HCT116 (cell line): ENCODE data around the gene OASL. TPM values are rescaled to one million over a fixed set of nuclear protein-coding genes. Genes with fewer than 3 reads are reported as not detected.

Source experiments
- ATAC-seq: fragments of 200-7000 bp; cut with Tn5 transposase; 2 replicates; pipeline ENCODE4 v1.9.1; 2020; ENCODE audit warnings: mild to moderate bottlenecking, moderate library complexity
- BruUV-seq: library from RNA; stranded (reverse); fragments of 400-500 nt; replicated peaks from 2 replicates; lab custom pipeline; 2021; lab: Mats Ljungman, UMichigan
- CTCF ChIA-PET: fragments of 300-600 bp; sonication (Branson Sonifier 250); formaldehyde crosslinking; loops from one replicate; lab custom pipeline; 2021; ENCODE audit warnings: antibody characterized with exemption; lab: Charles Lee
- POLR2A ChIA-PET: fragments of 300-600, 350-600 bp; sonication (Branson Sonifier 250); formaldehyde crosslinking; loops from one replicate; lab custom pipeline; 2021; ENCODE audit warnings: antibody characterized with exemption; lab: Charles Lee
- RAD21 ChIA-PET, 2 experiments: fragments of 300-600 bp; sonication (Branson Sonifier 250); formaldehyde crosslinking; loops; one replicate each; lab custom pipeline; 2023; ENCODE audit warnings: low total read pairs in 2 of 2; ENCODE audit not compliant: uncharacterized antibody in 2 of 2, unreplicated experiment in 2 of 2, low non-redundant PET in 1 of 2; lab: Charles Lee
- DNase-seq: peaks from one replicate; pipeline ENCODE4 v3.0.0-alpha.2; 2010; ENCODE audit warnings: low read depth, low spot score
- H2AFZ ChIP-seq: fragments of 200-600 bp; shearing (Covaris generic), sonication (generic); 2 replicates; pipeline ENCODE4 v1.6.1; 2017; ENCODE audit warnings: low read depth, mixed run types, mixed read lengths, antibody characterized with exemption, low read length; ENCODE audit not compliant: poor library complexity, severe bottlenecking
- H3K27ac ChIP-seq: 2 replicates; pipeline ENCODE4 v1.5.1; 2012; ENCODE audit warnings: low read depth, low read length
- H3K27me3 ChIP-seq: fragments of 200-600 bp; sonication (generic); 2 replicates; pipeline ENCODE4 v1.6.1; 2016; ENCODE audit warnings: mixed run types, low read length, mixed read lengths; ENCODE audit not compliant: insufficient read depth
- H3K36me3 ChIP-seq, 2 experiments: fragments of 200-500 bp in 1 of 2; fragments of 200-600 bp in 1 of 2; sonication (Bioruptor generic) in 1 of 2; sonication (generic) in 1 of 2; 2 replicates each; pipeline versions ENCODE4 v1.5.1 to v1.6.1; 2014 to 2016; ENCODE audit warnings: low read length in 2 of 2, inconsistent platforms in 1 of 2, mixed read lengths in 1 of 2, mixed run types in 1 of 2; ENCODE audit not compliant: insufficient read depth in 2 of 2, control insufficient read depth in 1 of 2
- H3K4me1 ChIP-seq, 2 experiments: fragments of 200-600 bp in 1 of 2; sonication (generic) in 1 of 2; 2 replicates each; pipeline versions ENCODE4 v1.5.1 to v1.6.1; 2012 to 2017; ENCODE audit warnings: low read length in 2 of 2, inconsistent platforms in 1 of 2, mild to moderate bottlenecking in 1 of 2, mixed read lengths in 1 of 2, mixed run types in 1 of 2, moderate library complexity in 1 of 2; ENCODE audit not compliant: insufficient read depth in 2 of 2, control insufficient read depth in 1 of 2
- H3K4me2 ChIP-seq: fragments of 200-600 bp; sonication (generic); 2 replicates; pipeline ENCODE4 v1.6.1; 2017; ENCODE audit warnings: mixed run types, low read length, mixed read lengths
- H3K4me3 ChIP-seq, 2 experiments: fragments of 200-600 bp in 1 of 2; sonication (generic) in 1 of 2; replicated peaks in 1 of 2; 2 replicates each; pipeline ENCODE4 v1.5.1; 2011 to 2016; ENCODE audit warnings: low read length in 2 of 2, control low read depth in 1 of 2, low read depth in 1 of 2, mild to moderate bottlenecking in 1 of 2, mixed read lengths in 1 of 2, mixed run types in 1 of 2
- H3K79me2 ChIP-seq: fragments of 200-600 bp; sonication (generic); 2 replicates; pipeline ENCODE4 v1.6.1; 2017; ENCODE audit warnings: mild to moderate bottlenecking, mixed run types, low read length, moderate library complexity, mixed read lengths; ENCODE audit not compliant: insufficient read depth
- H3K9ac ChIP-seq: fragments of 200-600 bp; sonication (generic); 2 replicates; pipeline ENCODE4 v1.6.1; 2016; ENCODE audit warnings: low read length, mixed read lengths
- H3K9me2 ChIP-seq: fragments of 200-600 bp; sonication (generic), shearing (Covaris generic); 2 replicates; pipeline ENCODE4 v1.6.1; 2017; ENCODE audit warnings: mixed run types, mild to moderate bottlenecking, moderate library complexity; ENCODE audit not compliant: insufficient read depth
- H3K9me3 ChIP-seq, 2 experiments: fragments of 200-500 bp in 1 of 2; fragments of 200-600 bp in 1 of 2; sonication (Bioruptor generic) in 1 of 2; sonication (generic) in 1 of 2; 2 replicates each; pipeline ENCODE4 v1.6.1; 2014 to 2017; ENCODE audit warnings: low read length in 2 of 2, mixed read lengths in 2 of 2, inconsistent platforms in 1 of 2, low read depth in 1 of 2, mild to moderate bottlenecking in 1 of 2, mixed run types in 1 of 2, moderate library complexity in 1 of 2; ENCODE audit not compliant: control insufficient read depth in 1 of 2, insufficient read depth in 1 of 2
- H4K20me1 ChIP-seq: fragments of 200-600 bp; sonication (generic), shearing (Covaris generic); 2 replicates; pipeline ENCODE4 v1.6.1; 2017; ENCODE audit warnings: mixed run types, mild to moderate bottlenecking, moderate library complexity; ENCODE audit not compliant: insufficient read depth
- ATF3 ChIP-seq: IDR thresholded peaks from 2 replicates; pipeline ENCODE4 v1.6.1; 2012
- CBX3 ChIP-seq: IDR thresholded peaks from 2 replicates; pipeline ENCODE4 v1.6.1; 2012; ENCODE audit warnings: low read depth
- CEBPB ChIP-seq: IDR thresholded peaks from 2 replicates; pipeline ENCODE4 v1.6.1; 2012; ENCODE audit warnings: low read depth
- CTCF ChIP-seq, 3 experiments: fragments of 200-600 bp in 1 of 3; sonication (generic) in 1 of 3; IDR thresholded peaks in 2 of 3; conservative IDR thresholded peaks in 1 of 3; 2 replicates each; pipeline ENCODE4 v1.5.1; 2012 to 2017; ENCODE audit warnings: low read depth in 2 of 3, low read length in 2 of 3, antibody characterized with exemption in 1 of 3, borderline replicate concordance in 1 of 3, control low read depth in 1 of 3, mild to moderate bottlenecking in 1 of 3, mixed read lengths in 1 of 3, mixed run types in 1 of 3, moderate library complexity in 1 of 3; ENCODE audit not compliant: insufficient read depth in 1 of 3
- EGR1 ChIP-seq: IDR thresholded peaks from 2 replicates; pipeline ENCODE4 v1.6.1; 2012; ENCODE audit warnings: low read depth
- EZH2 ChIP-seq: fragments of 200-600 bp; sonication (generic); IDR thresholded peaks from 2 replicates; pipeline ENCODE4 v1.6.1; 2017; ENCODE audit warnings: antibody characterized with exemption, mixed run types
- EZH2phosphoT487 ChIP-seq: fragments of 200-600 bp; IDR thresholded peaks from 2 replicates; pipeline ENCODE4 v1.6.1; 2018; ENCODE audit warnings: antibody characterized with exemption, borderline replicate concordance
- MAX ChIP-seq: IDR thresholded peaks from 2 replicates; pipeline ENCODE4 v1.6.1; 2012
- POLR2A ChIP-seq: IDR thresholded peaks from 2 replicates; pipeline ENCODE4 v1.7.0; 2011; ENCODE audit warnings: borderline replicate concordance; ENCODE audit not compliant: insufficient read depth, insufficient read length; ENCODE audit errors: extremely low read depth
- POLR2AphosphoS5 ChIP-seq: IDR thresholded peaks from 2 replicates; pipeline ENCODE4 v1.6.1; 2011; ENCODE audit warnings: mild to moderate bottlenecking, low read depth, low read length, moderate library complexity
- REST ChIP-seq: IDR thresholded peaks from 2 replicates; pipeline ENCODE4 v1.6.1; 2012; ENCODE audit warnings: low read depth
- SP1 ChIP-seq: IDR thresholded peaks from 2 replicates; pipeline ENCODE4 v1.6.1; 2012; ENCODE audit warnings: low read depth
- TCF7L2 ChIP-seq: IDR thresholded peaks from 2 replicates; pipeline ENCODE4 v1.7.0; 2011; ENCODE audit warnings: borderline replicate concordance, inconsistent platforms; ENCODE audit not compliant: insufficient read depth, insufficient read length; ENCODE audit errors: extremely low read depth
- ZBTB33 ChIP-seq: IDR thresholded peaks from 2 replicates; pipeline ENCODE4 v1.6.1; 2011; ENCODE audit warnings: mild to moderate bottlenecking, low read length, moderate library complexity; ENCODE audit not compliant: insufficient replicate concordance; ENCODE audit errors: extremely low read depth
- ZNF274 ChIP-seq: fragments of 200-500 bp; sonication (Bioruptor generic); IDR thresholded peaks from 2 replicates; pipeline ENCODE4 v1.6.1; 2014; ENCODE audit warnings: mild to moderate bottlenecking, low read depth, low read length, inconsistent platforms
- intact Hi-C: fragments of 100-400 bp; cut with micrococcal nuclease; formaldehyde crosslinking; loops from 2 replicates; pipeline ENCODE4 v1.10.0; 2022
- total RNA-seq: library from RNA; stranded (reverse); gene quantifications from one replicate; pipeline ENCODE4 v1.2.1, GENCODE V29; 2021; ENCODE audit not compliant: unreplicated experiment

Gene OASL
- total RNA-seq, 1 experiment from 2014 or later = 4.1 TPM

- no peak for TF ChIP-seq CTCF (IDR thresholded peaks at IDR 0.05 in 2 of 3, conservative IDR thresholded peaks at IDR 0.05 in 1 of 3; ENCODE audit: borderline replicate concordance in 1 of 3, insufficient read depth in 1 of 3, low read depth in 2 of 3, low read length in 2 of 3)
Observed at GRCh38 chr12:121043067-121043466, 4.0 kb upstream of the OASL start (continued).

GRCh38 chr12:121036810-121037326, 2.2 kb downstream of the OASL start:
- Histone ChIP-seq H4K20me1 (no peaks in the 10 kb centered on the region), H3K9me3 (no peaks in the 10 kb centered on the region), H3K4me1 (peaks cover 21 to 58% of the 10 kb centered on the region in 2 experiments), H3K9me2 (no peaks in the 10 kb centered on the region), H3K27ac (no peak overlapping the region), H3K4me3 (no peak overlapping the region), H3K27me3 (no peaks in the 10 kb centered on the region), H3K36me3 (no peaks in the 10 kb centered on the region), H3K4me2 (peak overlapping the region; percentile 14), H3K79me2 (no peaks in the 10 kb centered on the region), H3K9ac (no peak overlapping the region), H2AFZ (no peak overlapping the region)
- ChIA-PET CTCF (no interaction called here), RAD21 (no interaction called here), POLR2A (no interaction called here)
- ATAC-seq (no peak), DNase-seq (no peak)
- intact Hi-C loops = no loop called here
- no TSS peak for BruUV-seq
- TF ChIP-seq ZBTB33 (no peak), POLR2A (no peak), CBX3 (no peak), CEBPB (no peak), REST (no peak), EZH2 (no peak), TCF7L2 (no peak), POLR2AphosphoS5 (no peak), SP1 (no peak), ZNF274 (no peak), MAX (no peak), EZH2phosphoT487 (no peak), EGR1 (no peak), ATF3 (no peak)
